ENCODE measurements around the gene RAB4A. TPM values are rescaled to one million over a fixed set of nuclear protein-coding genes. Genes with fewer than 3 reads are reported as not detected.
A peak's percentile ranks its signal among the peaks of the same experiment; 100 is the strongest.

The RAB4A gene
- total and polyA plus RNA-seq, 2 donors (not counting 1 experiment from before 2014, with no cell fraction given): 15.7 to 31.5 TPM

DNA sequence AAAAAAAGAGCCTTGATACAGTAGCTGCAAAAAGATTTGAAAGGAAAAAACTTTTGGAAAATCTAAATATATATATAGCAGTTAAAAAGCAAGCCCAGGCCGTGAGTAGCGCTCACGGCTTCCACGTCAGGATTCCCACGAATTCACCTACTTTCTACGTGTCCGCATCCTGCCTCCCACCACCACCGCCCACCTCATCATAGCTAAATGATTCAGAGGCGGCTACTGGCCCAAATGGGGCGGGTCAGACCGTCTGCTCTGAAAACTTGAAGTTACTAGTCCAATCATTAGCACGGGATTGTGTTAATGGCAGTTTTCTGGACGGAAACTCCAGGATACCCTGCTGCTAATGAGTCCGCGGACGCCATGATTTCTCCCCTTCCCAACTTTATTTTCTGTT lies 73.2 kb downstream of the RAB4A start:
- peaks cover 13% of the 10 kb centered on the region for H3K79me2 ChIP-seq (ENCODE audit: control insufficient read depth, insufficient read depth, low read length)
- no peaks in the 10 kb centered on the region for H3K9me3 ChIP-seq (ENCODE audit: control insufficient read depth, insufficient read depth, low read depth, low read length)
- H3K36me3 ChIP-seq (ENCODE audit: control insufficient read depth, insufficient read depth, low read length): no peaks in the 10 kb centered on the region
- H4K20me1 ChIP-seq (ENCODE audit: control insufficient read depth, extremely low read depth, insufficient read depth, low read length): no peaks in the 10 kb centered on the region
- no peak for TF ChIP-seq EZH2 (IDR thresholded peaks at IDR 0.05; ENCODE audit: low read length, missing control alignments)
- TF ChIP-seq, protein P1, sequence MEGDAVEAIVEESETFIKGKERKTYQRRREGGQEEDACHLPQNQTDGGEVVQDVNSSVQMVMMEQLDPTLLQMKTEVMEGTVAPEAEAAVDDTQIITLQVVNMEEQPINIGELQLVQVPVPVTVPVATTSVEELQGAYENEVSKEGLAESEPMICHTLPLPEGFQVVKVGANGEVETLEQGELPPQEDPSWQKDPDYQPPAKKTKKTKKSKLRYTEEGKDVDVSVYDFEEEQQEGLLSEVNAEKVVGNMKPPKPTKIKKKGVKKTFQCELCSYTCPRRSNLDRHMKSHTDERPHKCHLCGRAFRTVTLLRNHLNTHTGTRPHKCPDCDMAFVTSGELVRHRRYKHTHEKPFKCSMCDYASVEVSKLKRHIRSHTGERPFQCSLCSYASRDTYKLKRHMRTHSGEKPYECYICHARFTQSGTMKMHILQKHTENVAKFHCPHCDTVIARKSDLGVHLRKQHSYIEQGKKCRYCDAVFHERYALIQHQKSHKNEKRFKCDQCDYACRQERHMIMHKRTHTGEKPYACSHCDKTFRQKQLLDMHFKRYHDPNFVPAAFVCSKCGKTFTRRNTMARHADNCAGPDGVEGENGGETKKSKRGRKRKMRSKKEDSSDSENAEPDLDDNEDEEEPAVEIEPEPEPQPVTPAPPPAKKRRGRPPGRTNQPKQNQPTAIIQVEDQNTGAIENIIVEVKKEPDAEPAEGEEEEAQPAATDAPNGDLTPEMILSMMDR (conservative IDR thresholded peaks at IDR 0.05 in 1 of 2, IDR thresholded peaks at IDR 0.05 in 1 of 2; ENCODE audit: low read depth in 1 of 2, low read length in 2 of 2): no peak
- peak in 1 of 2 donors; percentile 20 for DNase-seq (ENCODE audit: low read depth in 2 of 2)
- no peak overlapping the region for H2AFZ ChIP-seq (ENCODE audit: low read length)
- peaks cover 12% of the 10 kb centered on the region for H3K27me3 ChIP-seq (ENCODE audit: control insufficient read depth, insufficient read depth, low read length)
- no peak overlapping the region for H3K4me2 ChIP-seq (ENCODE audit: extremely low read depth, insufficient read depth, low read length)
- H3K4me1 ChIP-seq (ENCODE audit: control insufficient read depth, extremely low read depth, insufficient read depth, low read length): peaks cover 6% of the 10 kb centered on the region
- peak overlapping the region in 1 of 4 experiments; percentile 22 for H3K4me3 ChIP-seq (replicated peaks in 1 of 4; ENCODE audit: control extremely low read depth in 1 of 4, insufficient read depth in 1 of 4, low read depth in 3 of 4, low read length in 4 of 4)
- no peak overlapping the region for H3K27ac ChIP-seq (ENCODE audit: insufficient read depth, low read length)
- H3K9ac ChIP-seq (ENCODE audit: insufficient read depth, low read length): no peak overlapping the region

DNA sequence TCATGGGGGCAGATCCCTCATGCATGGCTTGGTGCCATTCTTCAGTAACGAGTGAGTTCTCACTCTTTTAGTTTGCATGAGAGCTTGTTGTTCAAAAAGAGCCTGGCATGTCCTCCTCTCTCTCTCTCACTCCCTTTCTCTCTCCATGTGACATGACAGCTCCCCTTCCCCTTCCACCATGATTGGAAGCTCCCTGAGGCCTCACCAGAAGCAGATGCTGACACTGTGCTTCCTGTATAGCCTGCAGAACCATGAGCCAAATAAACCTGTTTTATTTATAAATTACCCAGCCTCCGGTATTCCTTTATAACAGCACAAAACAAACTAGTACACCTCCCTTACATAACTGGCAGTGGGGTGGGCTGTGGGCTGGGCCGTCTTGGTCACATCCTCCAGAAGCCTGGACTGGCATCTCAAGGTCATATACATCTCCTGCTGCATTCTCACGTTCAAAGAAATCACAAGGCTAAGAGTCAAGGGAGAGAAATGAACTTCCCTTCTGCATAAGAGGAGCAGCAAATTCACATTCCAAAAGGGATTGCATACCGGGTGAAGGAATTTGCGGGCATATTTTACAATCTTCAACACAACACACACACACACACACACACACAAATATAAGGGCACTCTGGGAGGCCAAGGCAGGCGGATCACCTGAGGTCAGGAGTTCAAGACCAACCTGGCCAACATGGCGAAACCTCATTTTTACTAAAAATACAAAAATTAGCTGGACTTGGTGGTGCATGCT lies 74.2 kb downstream of the RAB4A start:
- H3K4me2 ChIP-seq (ENCODE audit: extremely low read depth, insufficient read depth, low read length): no peak overlapping the region
- TF ChIP-seq, protein P1 (conservative IDR thresholded peaks at IDR 0.05 in 1 of 2, IDR thresholded peaks at IDR 0.05 in 1 of 2; ENCODE audit: low read depth in 1 of 2, low read length in 2 of 2): no peak
- TF ChIP-seq EZH2 (IDR thresholded peaks at IDR 0.05; ENCODE audit: low read length, missing control alignments): no peak
- peaks cover 9% of the 10 kb centered on the region for H3K79me2 ChIP-seq (ENCODE audit: control insufficient read depth, insufficient read depth, low read length)
- H3K27me3 ChIP-seq (ENCODE audit: control insufficient read depth, insufficient read depth, low read length): peaks cover 12% of the 10 kb centered on the region
- no peak overlapping the region for H3K9ac ChIP-seq (ENCODE audit: insufficient read depth, low read length)
- H3K36me3 ChIP-seq (ENCODE audit: control insufficient read depth, insufficient read depth, low read length): no peaks in the 10 kb centered on the region
- H4K20me1 ChIP-seq (ENCODE audit: control insufficient read depth, extremely low read depth, insufficient read depth, low read length): no peaks in the 10 kb centered on the region
- H3K4me3 ChIP-seq (replicated peaks in 1 of 4; ENCODE audit: control extremely low read depth in 1 of 4, insufficient read depth in 1 of 4, low read depth in 3 of 4, low read length in 4 of 4): no peak overlapping the region
- peaks cover 6% of the 10 kb centered on the region for H3K4me1 ChIP-seq (ENCODE audit: control insufficient read depth, extremely low read depth, insufficient read depth, low read length)
- H3K27ac ChIP-seq (ENCODE audit: insufficient read depth, low read length): no peak overlapping the region
- DNase-seq (ENCODE audit: low read depth in 2 of 2): peak in 1 of 2 donors; percentile 21
- H2AFZ ChIP-seq (ENCODE audit: low read length): no peak overlapping the region
- H3K9me3 ChIP-seq (ENCODE audit: control insufficient read depth, insufficient read depth, low read depth, low read length): no peaks in the 10 kb centered on the region

DNA sequence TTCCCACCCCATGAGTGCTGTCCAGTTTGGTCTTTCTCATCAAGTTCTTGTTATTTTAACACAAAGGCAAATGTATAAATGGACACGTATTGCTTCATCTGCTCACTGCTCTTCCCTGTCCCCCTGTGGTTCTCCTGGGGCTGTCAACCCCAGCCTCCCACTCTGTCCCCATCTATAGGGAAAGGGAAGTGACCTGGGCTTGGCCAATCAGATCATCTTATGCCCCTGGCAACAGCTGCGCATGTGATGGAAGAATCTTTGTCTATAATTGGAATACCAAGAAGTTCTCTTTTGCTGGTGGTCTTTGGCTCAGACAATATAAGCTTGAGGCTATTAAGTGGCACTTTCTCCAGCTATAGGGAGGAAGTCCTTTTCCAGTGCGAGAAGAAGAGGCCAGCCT lies 76.6 kb downstream of the RAB4A start:
- H3K9me3 ChIP-seq (ENCODE audit: control insufficient read depth, insufficient read depth, low read depth, low read length): no peaks in the 10 kb centered on the region
- H3K79me2 ChIP-seq (ENCODE audit: control insufficient read depth, insufficient read depth, low read length): no peaks in the 10 kb centered on the region
- H3K36me3 ChIP-seq (ENCODE audit: control insufficient read depth, insufficient read depth, low read length): no peaks in the 10 kb centered on the region
- no peak for TF ChIP-seq EZH2 (IDR thresholded peaks at IDR 0.05; ENCODE audit: low read length, missing control alignments)
- TF ChIP-seq, protein P1 (conservative IDR thresholded peaks at IDR 0.05 in 1 of 2, IDR thresholded peaks at IDR 0.05 in 1 of 2; ENCODE audit: low read depth in 1 of 2, low read length in 2 of 2): no peak
- H3K4me3 ChIP-seq (replicated peaks in 1 of 4; ENCODE audit: control extremely low read depth in 1 of 4, insufficient read depth in 1 of 4, low read depth in 3 of 4, low read length in 4 of 4): no peak overlapping the region
- H3K27ac ChIP-seq (ENCODE audit: insufficient read depth, low read length): no peak overlapping the region
- H3K4me2 ChIP-seq (ENCODE audit: extremely low read depth, insufficient read depth, low read length): no peak overlapping the region
- peaks cover 18% of the 10 kb centered on the region for H3K27me3 ChIP-seq (ENCODE audit: control insufficient read depth, insufficient read depth, low read length)
- no peaks in the 10 kb centered on the region for H3K4me1 ChIP-seq (ENCODE audit: control insufficient read depth, extremely low read depth, insufficient read depth, low read length)
- H3K9ac ChIP-seq (ENCODE audit: insufficient read depth, low read length): no peak overlapping the region
- H4K20me1 ChIP-seq (ENCODE audit: control insufficient read depth, extremely low read depth, insufficient read depth, low read length): no peaks in the 10 kb centered on the region
- no peak overlapping the region for H2AFZ ChIP-seq (ENCODE audit: low read length)
- DNase-seq (ENCODE audit: low read depth in 2 of 2): no peak

All from fibroblast of lung (primary cell).